Naive thymus-derived CD4-positive, alpha-beta T cell (primary cell): ENCODE data around the gene JAML. TPM values are rescaled to one million over a fixed set of nuclear protein-coding genes. Genes with fewer than 3 reads are reported as not detected.

Source experiments
- ATAC-seq: fragments of 150-1000 bp; cut with Tn5 transposase; 2 replicates; pipeline ENCODE4 v1.10.0; 2021; ENCODE audit warnings: mild to moderate bottlenecking, moderate library complexity
- CTCF ChIA-PET: fragments of 350-600 bp; sonication (Branson Sonifier 250); formaldehyde crosslinking; loops from one replicate; lab custom pipeline; 2021; ENCODE audit warnings: antibody characterized with exemption; lab: Charles Lee
- POLR2A ChIA-PET: fragments of 350-600 bp; sonication (Branson Sonifier 250); formaldehyde crosslinking; loops from one replicate; lab custom pipeline; 2021; ENCODE audit warnings: antibody characterized with exemption, inconsistent platforms; lab: Charles Lee
- DNase-seq, 9 donors: peaks; one replicate each; pipeline versions ENCODE4 v3.0.0 to v3.0.0-alpha.2; 2020 to 2022; ENCODE audit warnings: mixed read lengths in 1 of 9
- H3K27ac ChIP-seq: one replicate; pipeline ENCODE4 v1.7.0; 2013; ENCODE audit warnings: mild to moderate bottlenecking, low read depth, low read length, moderate library complexity
- H3K27me3 ChIP-seq, 2 donors: one replicate each; pipeline ENCODE4 v1.7.0; 2013; ENCODE audit warnings: low read length in 2 of 2, mild to moderate bottlenecking in 2 of 2, moderate library complexity in 2 of 2; ENCODE audit not compliant: control insufficient read depth in 2 of 2, insufficient read depth in 2 of 2
- H3K36me3 ChIP-seq, 3 experiments: 1 replicate in 2 of 3; 2 replicates in 1 of 3; pipeline ENCODE4 v1.7.0; 2013; ENCODE audit warnings: low read length in 3 of 3, mild to moderate bottlenecking in 3 of 3, moderate library complexity in 1 of 3; ENCODE audit not compliant: insufficient read depth in 3 of 3, control insufficient read depth in 2 of 3
- H3K4me1 ChIP-seq, 2 donors: one replicate each; pipeline ENCODE4 v1.7.0; 2013; ENCODE audit warnings: low read length in 2 of 2, mild to moderate bottlenecking in 2 of 2, moderate library complexity in 1 of 2; ENCODE audit not compliant: control insufficient read depth in 2 of 2, insufficient read depth in 2 of 2
- H3K4me3 ChIP-seq: 2 replicates; pipeline ENCODE4 v1.7.0; 2013; ENCODE audit warnings: mild to moderate bottlenecking, low read length
- H3K9me3 ChIP-seq, 3 experiments: 1 replicate in 2 of 3; 2 replicates in 1 of 3; pipeline ENCODE4 v1.7.0; 2013; ENCODE audit warnings: low read length in 3 of 3; ENCODE audit not compliant: control insufficient read depth in 2 of 3
- H3K27ac Mint-ChIP-seq, 9 donors: one replicate each; pipeline ENCODE4 v1.8.0; 2020 to 2022; ENCODE audit warnings: mixed read lengths in 9 of 9, mild to moderate bottlenecking in 8 of 9, moderate library complexity in 5 of 9, inconsistent platforms in 2 of 9
- H3K27me3 Mint-ChIP-seq, 5 donors: one replicate each; pipeline ENCODE4 v1.8.0; 2021 to 2022; ENCODE audit warnings: mixed read lengths in 5 of 5, mild to moderate bottlenecking in 1 of 5
- H3K36me3 Mint-ChIP-seq, 5 donors: one replicate each; pipeline ENCODE4 v1.8.0; 2020 to 2022; ENCODE audit warnings: mixed read lengths in 5 of 5, mild to moderate bottlenecking in 3 of 5, inconsistent platforms in 1 of 5
- H3K4me1 Mint-ChIP-seq, 7 donors: one replicate each; pipeline ENCODE4 v1.8.0; 2020 to 2022; ENCODE audit warnings: mixed read lengths in 7 of 7, mild to moderate bottlenecking in 3 of 7, inconsistent platforms in 1 of 7
- H3K4me3 Mint-ChIP-seq, 10 donors: one replicate each; pipeline ENCODE4 v1.8.0; 2020 to 2022; ENCODE audit warnings: mild to moderate bottlenecking in 10 of 10, mixed read lengths in 10 of 10, moderate library complexity in 6 of 10, inconsistent platforms in 2 of 10
- H3K9me3 Mint-ChIP-seq, 11 donors: one replicate each; pipeline ENCODE4 v1.8.0; 2020 to 2022; ENCODE audit warnings: mixed read lengths in 11 of 11, mild to moderate bottlenecking in 4 of 11, inconsistent platforms in 1 of 11, moderate library complexity in 1 of 11
- intact Hi-C, 2 donors: fragments of 100-400 bp; cut with micrococcal nuclease; formaldehyde crosslinking; loops; one replicate each; pipeline ENCODE4 v1.15.1; 2023
- polyA plus RNA-seq, 2 donors: library from polyadenylated mRNA; unstranded; fragments of 300-500 nt; fragmentation: Illumina TruSeq; gene quantifications; one replicate each; pipeline ENCODE4 v1.2.3, GENCODE V29; 2021
- total RNA-seq, 6 experiments: library from RNA in 5 of 6; stranded (reverse) in 5 of 6; gene quantifications; 1 replicate in 5 of 6; 2 replicates in 1 of 6; pipeline ENCODE4 v1.2.3 and lab custom pipeline; 2021 to 2026

Gene JAML
- total and polyA plus RNA-seq, 7 experiments from 2014 or later = 64.3 to 195 (median 118) TPM

- CTCF ChIA-PET = interaction anchor here (0.5 to 4.0 kb wide), 8 partner anchors 9 to 862 kb away, joined by 3 to 25 read pairs (median 5); no protein-coding TSS in a partner anchor
Measured at GRCh38 chr11:118226781-118227180, 2.0 kb upstream of the JAML start.

DNA sequence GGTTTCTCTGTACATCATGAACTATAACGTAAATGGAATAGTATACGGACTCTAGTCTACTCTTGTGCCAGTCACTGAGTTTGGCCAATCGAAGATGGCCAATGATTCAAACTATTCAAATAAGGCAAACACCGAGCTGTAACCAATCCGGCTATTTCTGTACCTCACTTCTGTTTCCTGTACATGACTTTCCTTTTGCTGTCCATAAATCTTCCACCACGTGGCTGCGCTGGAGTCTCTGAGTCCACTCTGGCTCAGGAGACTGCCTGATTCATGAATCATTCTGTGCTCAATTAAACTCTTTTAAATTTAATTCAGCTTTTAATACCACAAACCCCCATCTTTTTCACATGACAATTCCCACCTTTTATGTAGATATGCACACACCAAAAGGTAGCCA, 1.5 kb upstream of the JAML start:
- Mint-ChIP-seq H3K27ac (peak overlapping the region in 1 of 9 donors; percentile 91), H3K9me3 (no peaks in the 10 kb centered on the region), H3K27me3 (no peaks in the 10 kb centered on the region), H3K36me3 (peaks cover 0 to 34% (median 0%) of the 10 kb centered on the region in 5 donors), H3K4me3 (peak overlapping the region in 9 of 10 donors; percentile 68 to 78 (median 72)), H3K4me1 (peaks cover 28 to 72% (median 64%) of the 10 kb centered on the region in 7 donors)
- Histone ChIP-seq H3K27me3 (no peaks in the 10 kb centered on the region), H3K9me3 (no peaks in the 10 kb centered on the region), H3K4me1 (peaks cover 77 to 80% of the 10 kb centered on the region in 2 donors), H3K4me3 (peak overlapping the region; percentile 4), H3K27ac (peak overlapping the region; percentile 78), H3K36me3 (no peaks in the 10 kb centered on the region)
- ChIA-PET POLR2A (interaction anchor here (0.7 to 4.6 kb wide), 12 partner anchors 9 to 116 kb away, joined by 3 to 75 read pairs (median 13); partner anchors contain the start of genes CD3D, MPZL2 and MPZL3), CTCF (interaction anchor here (1.4 to 4.0 kb wide), 5 partner anchors 10 to 69 kb away, joined by 4 to 25 read pairs (median 7); no protein-coding TSS in a partner anchor)
- ATAC-seq (no peak), DNase-seq (no peak)
- intact Hi-C loops = loop anchor here (5.0 kb wide), 2 partner anchors 224 to 274 kb away; no protein-coding TSS in a partner anchor

More at GRCh38 chr11:118226781-118227180, 2.0 kb upstream of the JAML start:
- peak in 1 of 9 donors; percentile 27 for DNase-seq
- peaks cover 0 to 34% (median 0%) of the 10 kb centered on the region in 5 donors for H3K36me3 Mint-ChIP-seq
- peaks cover 23 to 69% (median 59%) of the 10 kb centered on the region in 7 donors for H3K4me1 Mint-ChIP-seq
- intact Hi-C loops = loop anchor here (5.0 kb wide), 2 partner anchors 224 to 274 kb away; no protein-coding TSS in a partner anchor
- H3K27me3 Mint-ChIP-seq = no peaks in the 10 kb centered on the region
- POLR2A ChIA-PET = interaction anchor here (0.7 to 4.6 kb wide), 16 partner anchors 9 to 404 kb away, joined by 3 to 75 read pairs (median 4); partner anchors contain the start of genes CD3D, CD3E and MPZL3
- Histone ChIP-seq H3K9me3 (no peaks in the 10 kb centered on the region), H3K27me3 (no peaks in the 10 kb centered on the region), H3K4me1 (peaks cover 72 to 80% of the 10 kb centered on the region in 2 donors), H3K4me3 (peak overlapping the region; percentile 4), H3K36me3 (no peaks in the 10 kb centered on the region), H3K27ac (peak overlapping the region; percentile 61)
- ATAC-seq = no peak
- H3K9me3 Mint-ChIP-seq = no peaks in the 10 kb centered on the region
- peak overlapping the region in 1 of 9 donors; percentile 91 for H3K27ac Mint-ChIP-seq
- H3K4me3 Mint-ChIP-seq = peak overlapping the region in 9 of 10 donors; percentile 68 to 78 (median 72)

- H3K27ac Mint-ChIP-seq = peak overlapping the region in 4 of 9 donors; percentile 91 to 94 (median 92)
Measured at GRCh38 chr11:118223992-118224391, 819 bp downstream of the JAML start.

DNA sequence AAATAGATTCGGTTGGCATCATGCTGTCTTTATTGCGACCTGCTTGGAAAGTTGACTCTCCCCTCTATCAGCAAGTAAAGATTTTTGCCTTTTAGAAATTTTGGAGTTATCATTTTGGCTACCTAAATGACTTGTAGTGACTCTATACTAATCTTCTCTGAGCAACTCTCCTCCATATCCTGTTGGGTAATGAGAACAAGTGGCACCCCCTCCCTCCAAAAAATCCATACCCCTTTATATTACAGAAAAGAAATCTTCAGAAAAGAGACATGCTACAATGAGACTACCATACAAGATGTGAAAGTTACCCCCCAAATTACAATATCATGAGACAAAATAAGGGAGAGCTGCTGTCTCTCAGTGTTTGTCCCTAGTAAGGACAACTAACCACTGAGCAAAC, 1.2 kb downstream of the JAML start:
- peaks cover 55 to 97% (median 85%) of the 10 kb centered on the region in 7 donors for H3K4me1 Mint-ChIP-seq
- H3K27ac Mint-ChIP-seq = peak overlapping the region in 4 of 9 donors; percentile 91 to 94 (median 92)
- peaks cover 76 to 78% of the 10 kb centered on the region in 2 donors for H3K4me1 ChIP-seq

More at GRCh38 chr11:118223992-118224391, 819 bp downstream of the JAML start:
- peaks cover 0 to 40% (median 8%) of the 10 kb centered on the region in 5 donors for H3K36me3 Mint-ChIP-seq
- no peaks in the 10 kb centered on the region for H3K27me3 Mint-ChIP-seq
- H3K9me3 ChIP-seq = no peaks in the 10 kb centered on the region
- no peaks in the 10 kb centered on the region for H3K9me3 Mint-ChIP-seq
- H3K27ac ChIP-seq = peak overlapping the region; percentile 78
- peaks cover 51 to 95% (median 83%) of the 10 kb centered on the region in 7 donors for H3K4me1 Mint-ChIP-seq
- no peaks in the 10 kb centered on the region for H3K36me3 ChIP-seq
- peaks cover 78 to 79% of the 10 kb centered on the region in 2 donors for H3K4me1 ChIP-seq
- ChIA-PET CTCF (interaction anchor here (0.6 to 4.0 kb wide), 14 partner anchors 8 to 127 kb away, joined by 3 to 25 read pairs (median 4); partner anchors contain the start of genes CD3D, MPZL2 and MPZL3), POLR2A (interaction anchor here (0.5 to 4.6 kb wide), 23 partner anchors 9 to 285 kb away, joined by 3 to 75 read pairs (median 6); partner anchors contain the start of genes CD3D, CD3E, MPZL2 and MPZL3)
- peak overlapping the region in 9 of 10 donors; percentile 82 to 99 (median 90) for H3K4me3 Mint-ChIP-seq
- intact Hi-C loops = loop anchor here (1.0 to 5.0 kb wide), 9 partner anchors 9 to 703 kb away; partner anchors contain the start of genes BCL9L (in 1 of the 2), CD3G (in 1 of the 2), MPZL3 (in 1 of the 2) and UBE4A (in 1 of the 2)
- H3K4me3 ChIP-seq = peak overlapping the region; percentile 67
- DNase-seq = peak in 4 of 9 donors; percentile 20 to 49 (median 33)
- ATAC-seq = peak; percentile 18
- H3K27me3 ChIP-seq = no peaks in the 10 kb centered on the region

GRCh38 chr11:118222437-118222836, 2.4 kb downstream of the JAML start:
- intact Hi-C loops = loop anchor here in 1 of 2 donors (5.0 kb wide), 1 partner anchor 705 kb away; the partner anchor contains the start of gene BCL9L
- DNase-seq (no peak), ATAC-seq (no peak)
- H3K4me1 ChIP-seq = peaks cover 74 to 78% of the 10 kb centered on the region in 2 donors
- peak overlapping the region; percentile 78 for H3K27ac ChIP-seq
- Mint-ChIP-seq H3K9me3 (no peaks in the 10 kb centered on the region), H3K36me3 (peaks cover 0 to 39% (median 8%) of the 10 kb centered on the region in 5 donors), H3K4me3 (peak overlapping the region in 9 of 10 donors; percentile 75 to 93 (median 83)), H3K27me3 (no peaks in the 10 kb centered on the region), H3K27ac (peak overlapping the region in 6 of 9 donors; percentile 82 to 95 (median 92)), H3K4me1 (peaks cover 59 to 97% (median 85%) of the 10 kb centered on the region in 7 donors)
- H3K4me3 ChIP-seq = no peak overlapping the region
- H3K9me3 ChIP-seq = no peaks in the 10 kb centered on the region
- no peaks in the 10 kb centered on the region for H3K36me3 ChIP-seq
- no peaks in the 10 kb centered on the region for H3K27me3 ChIP-seq
- POLR2A ChIA-PET = interaction anchor here (0.6 to 1.5 kb wide), 9 partner anchors 9 to 113 kb away, joined by 3 to 6 read pairs (median 3); partner anchors contain the start of gene MPZL3
- CTCF ChIA-PET = interaction anchor here (0.6 to 1.5 kb wide), 5 partner anchors 20 to 73 kb away, joined by 3 to 8 read pairs (median 4); no protein-coding TSS in a partner anchor

More for the DNA sequence above, 1.2 kb downstream of the JAML start:
- H3K9me3 ChIP-seq = no peaks in the 10 kb centered on the region
- peak overlapping the region; percentile 78 for H3K27ac ChIP-seq
- ChIA-PET CTCF (interaction anchor here (1.3 to 4.0 kb wide), 6 partner anchors 10 to 72 kb away, joined by 4 to 25 read pairs (median 6); partner anchors contain the start of genes MPZL2 and MPZL3), POLR2A (interaction anchor here (1.7 to 4.6 kb wide), 6 partner anchors 9 to 41 kb away, joined by 5 to 75 read pairs (median 32); partner anchors contain the start of genes MPZL2 and MPZL3)
- Mint-ChIP-seq H3K36me3 (peaks cover 0 to 42% (median 8%) of the 10 kb centered on the region in 5 donors), H3K27me3 (no peaks in the 10 kb centered on the region), H3K4me3 (peak overlapping the region in 9 of 10 donors; percentile 82 to 99 (median 90)), H3K9me3 (no peaks in the 10 kb centered on the region)
- no peak for ATAC-seq
- H3K4me3 ChIP-seq = peak overlapping the region; percentile 67
- peak in 2 of 9 donors; percentile 24 to 36 for DNase-seq
- no peaks in the 10 kb centered on the region for H3K36me3 ChIP-seq
- intact Hi-C loops = loop anchor here in 1 of 2 donors (5.0 kb wide), 1 partner anchor 704 kb away; the partner anchor contains the start of gene BCL9L
- H3K27me3 ChIP-seq = no peaks in the 10 kb centered on the region
